ENCODE results near the gene NRL. TPM values are rescaled to one million over a fixed set of nuclear protein-coding genes. Genes with fewer than 3 reads are reported as not detected.

Gene NRL
- total RNA-seq, 2 donors from 2014 or later = 0.88 to 2.7 TPM

- no peaks in the 10 kb centered on the region for H3K27me3 ChIP-seq
These were observed 28.8 kb upstream of the NRL start for GRCh38 chr14:24143511-24143910.

GRCh38 chr14:24141097-24141880 is 26.5 kb upstream of the NRL start, which contains the start of gene EMC9:
EMC9 (minus strand) TSS chr14:24141591; CDS start chr14:24141304, 287 bp downstream.
- H3K4me3 ChIP-seq = peak within 1 kb of the TSS; percentile 63
- H3K9me3 ChIP-seq = no peaks in the 10 kb centered on the region
- TF ChIP-seq CTCF (IDR thresholded peaks at IDR 0.05) = peak; percentile 48
- peaks cover 13% of the 10 kb centered on the region for H3K36me3 ChIP-seq
- no peaks in the 10 kb centered on the region for H3K27me3 ChIP-seq
- intact Hi-C loops (cut with DNase I) = loop anchor here (2.0 kb wide), 1 partner anchor 26 kb away; the partner anchor contains the start of genes DCAF11 and NRL
- DNase-seq = peak; percentile 100
- peak within 1 kb of the TSS; percentile 94 for H3K27ac ChIP-seq
- peak within 1 kb of the TSS; percentile 79 to 92 for H3K9ac ChIP-seq (ENCODE audit: low read depth in 2 of 2, low read length in 2 of 2)
- peaks cover 30% of the 10 kb centered on the region for H3K4me1 ChIP-seq

More at GRCh38 chr14:24143511-24143910, 28.8 kb upstream of the NRL start:
- no peak for DNase-seq
- H3K4me3 ChIP-seq = no peak overlapping the region
- intact Hi-C loops (cut with DNase I) = no loop called here
- H3K9me3 ChIP-seq = no peaks in the 10 kb centered on the region
- H3K4me1 ChIP-seq = peaks cover 24% of the 10 kb centered on the region
- no peak overlapping the region for H3K27ac ChIP-seq
- H3K9ac ChIP-seq (ENCODE audit: low read depth in 2 of 2, low read length in 2 of 2) = no peak overlapping the region
- TF ChIP-seq CTCF (IDR thresholded peaks at IDR 0.05) = no peak
- peaks cover 6% of the 10 kb centered on the region for H3K36me3 ChIP-seq

GRCh38 chr14:24139272-24139934 is 24.7 kb upstream of the NRL start:
- no peaks in the 10 kb centered on the region for H3K9me3 ChIP-seq
- H3K36me3 ChIP-seq = peaks cover 13% of the 10 kb centered on the region
- no peaks in the 10 kb centered on the region for H3K27me3 ChIP-seq
- no peak for TF ChIP-seq CTCF (IDR thresholded peaks at IDR 0.05)
- no peak for DNase-seq
- peak overlapping the region; percentile 94 for H3K27ac ChIP-seq
- no peak overlapping the region for H3K4me3 ChIP-seq
- intact Hi-C loops (cut with DNase I) = no loop called here
- H3K4me1 ChIP-seq = peaks cover 25% of the 10 kb centered on the region
- peak overlapping the region; percentile 13 to 14 for H3K9ac ChIP-seq (ENCODE audit: low read depth in 2 of 2, low read length in 2 of 2)

GRCh38 chr14:24138396-24139271 is 23.9 kb upstream of the NRL start:
- no peak for DNase-seq
- TF ChIP-seq CTCF (IDR thresholded peaks at IDR 0.05) = no peak

More at GRCh38 chr14:24138396-24139271, 23.9 kb upstream of the NRL start:
- intact Hi-C loops (cut with DNase I) = no loop called here
- H3K9me3 ChIP-seq = no peaks in the 10 kb centered on the region
- no peak overlapping the region for H3K4me3 ChIP-seq
- peaks cover 13% of the 10 kb centered on the region for H3K36me3 ChIP-seq
- H3K27me3 ChIP-seq = no peaks in the 10 kb centered on the region
- no peak overlapping the region for H3K9ac ChIP-seq (ENCODE audit: low read depth in 2 of 2, low read length in 2 of 2)
- H3K4me1 ChIP-seq = peaks cover 25% of the 10 kb centered on the region
- H3K27ac ChIP-seq = no peak overlapping the region

All from colonic mucosa (tissue), 4 donors.